Trophoblast cell (in vitro differentiated cells and primary cell): ENCODE results near the gene CEP104.

Source experiments
- DNase-seq, 2 donors: peaks; one replicate each; pipeline ENCODE4 v3.0.0-alpha.2; 2016
- H2AFZ ChIP-seq: 2 replicates; pipeline ENCODE4 v1.6.1; 2013; ENCODE audit warnings: low read length, moderate library complexity, mild to moderate bottlenecking; ENCODE audit not compliant: insufficient read depth, poor library complexity
- H2AK5ac ChIP-seq: 2 replicates; pipeline ENCODE4 v1.6.1; 2013; ENCODE audit warnings: mild to moderate bottlenecking, low read length
- H2BK120ac ChIP-seq: 2 replicates; pipeline ENCODE4 v1.6.1; 2013; ENCODE audit warnings: low read length, mild to moderate bottlenecking, moderate library complexity; ENCODE audit not compliant: insufficient read depth, poor library complexity
- H2BK12ac ChIP-seq: 2 replicates; pipeline ENCODE4 v1.6.1; 2013; ENCODE audit warnings: mild to moderate bottlenecking, low read length, moderate library complexity
- H2BK5ac ChIP-seq: 2 replicates; pipeline ENCODE4 v1.6.1; 2013; ENCODE audit warnings: low read length, low read depth, moderate library complexity, mild to moderate bottlenecking; ENCODE audit not compliant: poor library complexity
- H3K14ac ChIP-seq: 2 replicates; pipeline ENCODE4 v1.6.1; 2013; ENCODE audit warnings: mild to moderate bottlenecking, low read length
- H3K18ac ChIP-seq: 2 replicates; pipeline ENCODE4 v1.6.1; 2013; ENCODE audit warnings: mild to moderate bottlenecking, low read length
- H3K23ac ChIP-seq: 2 replicates; pipeline ENCODE4 v1.6.1; 2013; ENCODE audit warnings: low read length
- H3K27ac ChIP-seq: 2 replicates; pipeline ENCODE4 v1.5.1; 2013; ENCODE audit warnings: low read depth, mild to moderate bottlenecking, inconsistent platforms, low read length, moderate library complexity
- H3K27me3 ChIP-seq: 2 replicates; pipeline ENCODE4 v1.6.1; 2013; ENCODE audit warnings: inconsistent platforms, mild to moderate bottlenecking, low read length, moderate library complexity; ENCODE audit not compliant: insufficient read depth
- H3K36me3 ChIP-seq, 2 experiments: 1 replicate in 1 of 2; 2 replicates in 1 of 2; pipeline ENCODE4 v1.6.1; 2013; ENCODE audit warnings: low read length in 2 of 2, mild to moderate bottlenecking in 2 of 2, moderate library complexity in 1 of 2; ENCODE audit not compliant: insufficient read depth in 2 of 2, control insufficient read depth in 1 of 2
- H3K4ac ChIP-seq: 2 replicates; pipeline ENCODE4 v1.6.1; 2013; ENCODE audit warnings: low read depth, mild to moderate bottlenecking, low read length, moderate library complexity
- H3K4me1 ChIP-seq, 2 experiments: 1 replicate in 1 of 2; 2 replicates in 1 of 2; pipeline ENCODE4 v1.6.1; 2013; ENCODE audit warnings: low read length in 2 of 2, mild to moderate bottlenecking in 2 of 2, moderate library complexity in 1 of 2; ENCODE audit not compliant: insufficient read depth in 2 of 2, control insufficient read depth in 1 of 2
- H3K4me2 ChIP-seq: 2 replicates; pipeline ENCODE4 v1.6.1; 2013; ENCODE audit warnings: inconsistent platforms, mild to moderate bottlenecking, low read length, moderate library complexity
- H3K4me3 ChIP-seq: 2 replicates; pipeline ENCODE4 v1.5.1; 2013; ENCODE audit warnings: mild to moderate bottlenecking, low read depth, low read length, inconsistent platforms
- H3K79me1 ChIP-seq: one replicate; pipeline ENCODE4 v1.6.1; 2013; ENCODE audit warnings: low read length
- H3K79me2 ChIP-seq: 2 replicates; pipeline ENCODE4 v1.6.1; 2013; ENCODE audit warnings: low read length, mild to moderate bottlenecking; ENCODE audit not compliant: control insufficient read depth, insufficient read depth, poor library complexity
- H3K9ac ChIP-seq: 2 replicates; pipeline ENCODE4 v1.6.1; 2013; ENCODE audit warnings: mild to moderate bottlenecking, low read length
- H3K9me3 ChIP-seq: 2 replicates; pipeline ENCODE4 v1.6.1; 2013; ENCODE audit warnings: low read depth, mild to moderate bottlenecking, control low read depth, inconsistent platforms, low read length; ENCODE audit not compliant: insufficient read depth
- H4K12ac ChIP-seq: 2 replicates; pipeline ENCODE4 v1.6.1; 2013; ENCODE audit warnings: low read depth, mild to moderate bottlenecking, low read length, moderate library complexity
- H4K8ac ChIP-seq: 2 replicates; pipeline ENCODE4 v1.6.1; 2013; ENCODE audit warnings: low read depth, mild to moderate bottlenecking, low read length, moderate library complexity
- H4K91ac ChIP-seq: one replicate; pipeline ENCODE4 v1.6.1; 2013; ENCODE audit warnings: low read depth, mild to moderate bottlenecking, low read length, moderate library complexity
- WGBS: extraction: QIAGEN DNeasy Blood & Tissue Kit; methylation state at CpG from one replicate; pipeline ENCODE4 v1.1.7; 2013; ENCODE audit warnings: missing lambda C conversion rate; ENCODE audit not compliant: insufficient read length, insufficient coverage; ENCODE audit errors: extremely low coverage; 5-methylcytosine and 5-hydroxymethylcytosine counted together

Gene CEP104

GRCh38 chr1:3871451-3871805 is 14.4 kb upstream of the CEP104 start:
- Histone ChIP-seq H3K27me3 (no peaks in the 10 kb centered on the region), H2AK5ac (no peak overlapping the region), H2BK5ac (no peak overlapping the region), H2AFZ (no peak overlapping the region), H3K79me2 (no peaks in the 10 kb centered on the region), H3K9ac (no peak overlapping the region), H3K4me1 (peaks cover 8 to 15% of the 10 kb centered on the region in 2 experiments), H3K4me2 (no peak overlapping the region), H3K9me3 (peaks cover 11% of the 10 kb centered on the region), H3K23ac (no peak overlapping the region), H3K4me3 (no peak overlapping the region), H3K36me3 (peaks cover 0 to 13% of the 10 kb centered on the region in 2 experiments), H4K8ac (no peak overlapping the region), H4K12ac (no peak overlapping the region), H3K14ac (no peak overlapping the region), H3K79me1 (no peaks in the 10 kb centered on the region), H3K4ac (no peak overlapping the region), H4K91ac (no peak overlapping the region), H3K27ac (no peak overlapping the region), H2BK12ac (no peak overlapping the region), H3K18ac (no peak overlapping the region), H2BK120ac (no peak overlapping the region)
- no CpG with 5 or more reads among the region's 7 CpGs for WGBS
- peak; percentile 95 to 96 for DNase-seq

GRCh38 chr1:3869751-3870301 is 12.8 kb upstream of the CEP104 start:
- no peak overlapping the region for H3K4ac ChIP-seq
- no peak overlapping the region for H3K14ac ChIP-seq
- H4K8ac ChIP-seq, result no peak overlapping the region
- peak; percentile 99 to 100 for DNase-seq
- H3K36me3 ChIP-seq, result peaks cover 0 to 12% of the 10 kb centered on the region in 2 experiments
- no peak overlapping the region for H3K23ac ChIP-seq
- no peak overlapping the region for H2AFZ ChIP-seq
- WGBS, result no CpG with 5 or more reads among the region's 18 CpGs
- H2BK120ac ChIP-seq, result no peak overlapping the region
- H2BK5ac ChIP-seq, result no peak overlapping the region
- H3K79me2 ChIP-seq, result no peaks in the 10 kb centered on the region
- H3K4me3 ChIP-seq, result no peak overlapping the region
- peaks cover 8 to 15% of the 10 kb centered on the region in 2 experiments for H3K4me1 ChIP-seq
- H3K27ac ChIP-seq, result no peak overlapping the region
- no peaks in the 10 kb centered on the region for H3K79me1 ChIP-seq
- H3K9me3 ChIP-seq, result peaks cover 10% of the 10 kb centered on the region
- no peak overlapping the region for H2AK5ac ChIP-seq
- peak overlapping the region; percentile 25 for H4K91ac ChIP-seq
- H3K18ac ChIP-seq, result no peak overlapping the region
- no peak overlapping the region for H2BK12ac ChIP-seq
- H3K4me2 ChIP-seq, result no peak overlapping the region
- H3K9ac ChIP-seq, result no peak overlapping the region
- no peaks in the 10 kb centered on the region for H3K27me3 ChIP-seq
- no peak overlapping the region for H4K12ac ChIP-seq

- Histone ChIP-seq H3K18ac (no peak overlapping the region), H3K9me3 (peaks cover 5% of the 10 kb centered on the region), H2BK12ac (no peak overlapping the region), H3K9ac (no peak overlapping the region), H4K91ac (no peak overlapping the region), H3K27ac (no peak overlapping the region), H3K4me3 (peak overlapping the region; percentile 51), H4K12ac (no peak overlapping the region), H3K36me3 (peaks cover 0 to 6% of the 10 kb centered on the region in 2 experiments), H3K4me2 (no peak overlapping the region), H3K23ac (no peak overlapping the region), H2BK120ac (no peak overlapping the region), H3K14ac (no peak overlapping the region), H2AFZ (no peak overlapping the region), H4K8ac (no peak overlapping the region), H2AK5ac (no peak overlapping the region), H3K79me2 (no peaks in the 10 kb centered on the region), H3K4ac (no peak overlapping the region), H2BK5ac (no peak overlapping the region), H3K79me1 (no peaks in the 10 kb centered on the region), H3K4me1 (peaks cover 8 to 15% of the 10 kb centered on the region in 2 experiments), H3K27me3 (no peaks in the 10 kb centered on the region)
- no CpG with 5 or more reads among the region's 13 CpGs for WGBS
- peak in 1 of 2 donors; percentile 5 for DNase-seq
These were observed 11.5 kb upstream of the CEP104 start for GRCh38 chr1:3868464-3869006.

- H3K9ac ChIP-seq, result no peak overlapping the region
- no peak overlapping the region for H3K14ac ChIP-seq
- H4K8ac ChIP-seq, result no peak overlapping the region
- H2BK120ac ChIP-seq, result no peak overlapping the region
- no peak overlapping the region for H3K23ac ChIP-seq
- peaks cover 8 to 12% of the 10 kb centered on the region in 2 experiments for H3K4me1 ChIP-seq
- H3K9me3 ChIP-seq, result peaks cover 5% of the 10 kb centered on the region
- no peaks in the 10 kb centered on the region for H3K79me1 ChIP-seq
- no peaks in the 10 kb centered on the region for H3K27me3 ChIP-seq
- H3K36me3 ChIP-seq, result peaks cover 0 to 2% of the 10 kb centered on the region in 2 experiments
- no peak overlapping the region for H3K4me3 ChIP-seq
- no peak overlapping the region for H2BK5ac ChIP-seq
- DNase-seq, result no peak
- H2AK5ac ChIP-seq, result no peak overlapping the region
- no peak overlapping the region for H4K91ac ChIP-seq
- H3K4me2 ChIP-seq, result no peak overlapping the region
- H2BK12ac ChIP-seq, result no peak overlapping the region
- H3K4ac ChIP-seq, result no peak overlapping the region
- H3K79me2 ChIP-seq, result no peaks in the 10 kb centered on the region
- no CpG with 5 or more reads among the region's 18 CpGs for WGBS
- no peak overlapping the region for H2AFZ ChIP-seq
- no peak overlapping the region for H3K18ac ChIP-seq
- H4K12ac ChIP-seq, result no peak overlapping the region
- no peak overlapping the region for H3K27ac ChIP-seq
These were observed 8.7 kb upstream of the CEP104 start for GRCh38 chr1:3865606-3866160.
